G401.6 (cell line): Measurements from ENCODE around the gene SENP6.
"Not testable (repeated sequence)": the region's sequence is repeated elsewhere in the genome, so short reads cannot be mapped to it uniquely, and the experiment has no call there.

Experiments used
- FAIRE-seq: peaks from 2 replicates; lab custom pipeline; 2012; peaks lifted over from hg19 to GRCh38; lab: Jason Lieb, UNC

SENP6 gene

DNA sequence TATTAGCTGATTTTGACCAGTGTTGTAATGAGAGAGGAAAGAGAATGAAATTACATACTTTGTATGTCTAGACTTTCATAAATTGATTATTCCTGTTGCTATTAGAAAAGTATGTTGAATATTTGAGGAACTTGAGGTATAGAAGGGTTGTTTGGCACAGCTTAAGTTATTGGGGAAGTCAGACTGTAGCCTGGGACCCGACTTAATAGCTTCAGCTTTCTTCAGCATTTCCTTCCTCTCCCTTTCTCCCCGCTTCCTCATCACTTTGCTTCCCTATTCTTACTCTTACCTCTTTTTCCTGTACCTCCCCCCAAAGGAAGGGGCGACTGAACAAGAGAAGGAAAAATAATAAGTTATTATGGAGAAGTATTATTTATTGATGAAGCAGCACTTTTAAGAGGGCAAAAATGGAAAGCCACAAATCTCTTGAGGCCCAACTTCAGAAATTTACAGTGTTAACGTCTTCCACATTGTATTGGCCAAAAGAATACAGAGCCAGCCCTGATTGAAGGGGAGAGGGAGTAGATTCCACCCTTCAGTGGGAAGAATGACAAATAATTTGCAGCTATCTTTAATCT lies 7.4 kb downstream of the SENP6 start:
- no peak for FAIRE-seq

DNA sequence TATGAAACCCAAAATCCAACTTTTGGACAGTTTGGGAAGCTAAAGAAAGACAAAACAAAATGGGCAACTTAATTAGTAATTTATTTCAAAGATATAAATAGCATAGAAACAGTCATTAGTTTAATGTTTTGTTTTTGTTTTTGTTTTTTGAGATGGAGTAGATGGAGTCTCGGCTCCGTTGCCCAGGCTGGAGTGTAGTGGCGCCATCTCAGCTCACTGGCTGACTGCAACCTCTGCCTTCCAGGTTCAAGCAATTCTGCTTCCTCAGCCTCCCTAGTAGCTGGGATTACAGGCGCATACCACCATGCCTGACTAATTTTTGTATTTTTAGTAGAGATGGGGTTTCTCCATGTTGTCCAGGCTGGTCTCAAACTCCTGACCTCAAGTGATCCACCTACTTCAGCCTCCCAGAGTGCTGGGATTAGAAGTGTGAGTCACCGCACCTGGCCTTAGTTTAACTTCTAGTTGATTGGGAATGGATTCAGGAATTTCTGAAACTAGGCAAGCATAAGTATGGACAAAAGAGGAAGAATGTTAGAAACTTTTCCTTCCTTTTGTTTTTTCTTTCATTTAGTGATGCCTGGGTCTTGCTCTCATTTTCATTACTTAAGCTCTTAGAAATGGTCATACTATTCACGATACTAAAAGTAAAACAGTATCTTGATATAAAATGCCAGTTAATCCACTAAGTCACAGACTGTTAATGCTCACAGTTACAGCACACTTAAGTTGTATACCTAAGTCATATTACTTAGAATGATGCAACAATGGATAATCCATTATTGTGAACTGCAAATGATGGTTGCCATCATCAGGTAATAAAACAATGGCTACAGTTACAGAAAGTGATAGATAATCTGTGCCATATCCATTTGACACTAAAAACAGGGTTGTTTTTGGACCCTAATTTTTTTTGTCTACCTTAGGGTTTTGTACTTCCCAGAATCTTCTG lies 8.2 kb downstream of the SENP6 start:
- no peak for FAIRE-seq

DNA sequence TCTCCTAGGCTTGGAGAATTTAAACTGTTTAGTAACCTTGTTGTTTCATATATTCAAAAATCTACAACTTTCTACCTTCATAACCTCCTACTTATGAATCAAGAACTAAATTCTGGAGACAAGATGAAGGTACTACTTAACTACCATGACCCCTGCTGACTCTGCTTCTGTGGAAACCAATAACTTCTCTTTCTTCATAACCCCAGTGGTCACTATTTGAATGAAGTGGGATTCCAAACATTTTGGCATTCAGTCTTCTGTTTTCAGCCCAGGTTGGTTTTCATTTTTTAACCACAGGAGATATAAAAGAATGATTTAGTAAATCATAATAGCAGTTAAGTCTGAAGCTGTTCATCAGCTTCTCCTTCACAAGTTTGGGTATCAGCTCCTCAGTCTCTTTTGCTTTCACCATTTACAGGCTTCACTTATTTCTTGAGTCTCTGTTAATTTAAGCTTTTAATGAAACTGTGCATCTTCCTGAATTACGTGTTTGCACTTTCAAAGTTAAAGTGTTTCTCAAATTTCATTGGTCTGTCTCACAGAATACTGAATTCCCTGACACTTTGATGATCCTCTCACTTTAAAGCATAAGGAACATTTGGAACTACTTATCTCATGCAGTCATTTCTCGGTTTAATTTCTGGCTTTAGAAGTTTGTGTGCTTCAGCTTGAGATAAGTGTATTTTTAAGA lies 9.5 kb downstream of the SENP6 start:
- FAIRE-seq, result no peak

DNA sequence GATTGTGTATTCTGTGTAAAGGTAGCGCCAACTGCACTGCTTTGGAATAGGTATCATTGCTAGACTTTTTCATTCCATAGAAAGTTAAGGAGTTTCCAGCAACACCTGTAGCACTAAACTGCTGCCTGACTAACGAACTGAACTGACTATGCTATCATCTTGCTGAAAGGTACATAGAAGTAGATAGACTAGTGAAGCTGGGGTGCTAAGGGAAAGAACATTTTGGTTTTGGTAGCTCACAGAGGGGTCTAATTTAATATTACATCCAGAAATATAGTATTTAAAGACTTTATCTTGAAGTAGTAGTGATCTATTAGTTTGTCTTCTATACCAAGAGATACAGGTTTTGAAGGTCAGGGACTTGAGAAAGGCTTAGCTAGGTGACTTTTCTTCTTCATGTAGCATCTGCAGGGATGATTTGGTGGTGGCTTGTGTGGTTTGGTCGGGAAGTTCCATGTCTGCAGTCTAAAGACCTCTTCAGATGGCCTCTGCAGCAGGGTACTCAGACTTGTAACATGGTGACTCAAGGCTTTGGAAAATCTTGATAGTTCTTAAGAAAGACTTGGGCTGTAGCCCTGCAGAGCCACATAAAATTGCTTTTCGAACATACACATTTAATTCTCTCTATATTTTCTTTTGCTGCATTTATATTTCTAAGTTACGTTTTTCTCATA lies 10.2 kb downstream of the SENP6 start:
- FAIRE-seq, result no peak

DNA sequence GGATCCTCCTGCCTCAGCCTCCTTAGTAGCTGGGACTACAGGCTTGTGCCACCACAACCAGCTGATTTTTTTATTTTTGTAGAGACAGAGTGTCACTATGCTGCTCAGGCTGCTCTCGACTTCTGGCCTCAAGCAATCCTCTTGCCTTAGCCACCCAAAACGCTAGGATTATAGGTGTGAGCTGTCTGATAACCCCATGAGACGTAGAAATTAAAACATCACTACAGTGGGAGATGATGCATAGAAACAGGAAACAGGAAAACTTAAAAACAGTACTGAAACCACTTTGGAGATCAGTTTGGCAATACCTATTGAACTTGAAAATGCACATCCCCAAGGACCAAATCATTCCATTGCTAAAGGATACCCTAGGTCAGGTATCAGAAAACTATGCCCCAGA lies 10.8 kb downstream of the SENP6 start:
- FAIRE-seq, result no peak

DNA sequence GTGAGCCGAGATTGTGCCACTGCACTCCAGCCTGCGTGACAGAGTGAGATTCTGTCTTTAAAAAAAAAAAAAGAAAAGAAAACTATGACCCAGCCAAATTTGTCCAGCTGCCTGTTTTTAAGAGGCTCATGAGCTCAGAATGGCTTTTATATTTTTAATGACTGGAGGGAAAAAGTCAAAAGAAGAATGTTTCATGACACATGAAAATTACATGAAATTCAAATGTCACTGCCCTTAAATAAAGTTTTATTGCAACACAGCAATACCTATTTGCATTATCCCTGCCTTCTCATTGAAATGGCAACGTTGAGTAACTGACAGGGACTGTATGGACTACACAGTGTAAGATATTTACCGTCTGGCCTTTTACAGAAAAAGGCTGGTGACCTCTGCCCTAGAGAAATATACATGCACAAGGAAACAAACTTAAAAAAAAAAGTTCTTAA lies 11.4 kb downstream of the SENP6 start:
- FAIRE-seq, result no peak

DNA sequence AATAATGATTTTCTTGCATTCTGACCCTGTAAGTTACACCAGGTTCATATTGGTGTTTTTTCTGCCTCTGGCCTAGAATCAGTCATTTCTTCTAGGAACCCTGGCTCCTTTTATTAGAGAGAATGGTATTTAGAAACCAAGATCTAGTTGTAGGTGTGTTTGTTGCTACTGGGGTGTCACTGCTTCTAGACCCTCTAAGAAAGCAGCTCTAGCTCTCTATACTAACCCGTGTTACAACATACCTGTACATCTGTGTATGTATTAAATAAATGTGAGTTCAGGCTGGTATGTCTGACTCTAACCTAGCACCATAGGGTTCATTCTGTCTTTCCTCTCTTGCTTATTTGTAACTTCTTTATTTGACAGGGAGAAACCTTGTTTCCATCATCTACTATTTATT lies 16.8 kb downstream of the SENP6 start:
- no peak for FAIRE-seq

DNA sequence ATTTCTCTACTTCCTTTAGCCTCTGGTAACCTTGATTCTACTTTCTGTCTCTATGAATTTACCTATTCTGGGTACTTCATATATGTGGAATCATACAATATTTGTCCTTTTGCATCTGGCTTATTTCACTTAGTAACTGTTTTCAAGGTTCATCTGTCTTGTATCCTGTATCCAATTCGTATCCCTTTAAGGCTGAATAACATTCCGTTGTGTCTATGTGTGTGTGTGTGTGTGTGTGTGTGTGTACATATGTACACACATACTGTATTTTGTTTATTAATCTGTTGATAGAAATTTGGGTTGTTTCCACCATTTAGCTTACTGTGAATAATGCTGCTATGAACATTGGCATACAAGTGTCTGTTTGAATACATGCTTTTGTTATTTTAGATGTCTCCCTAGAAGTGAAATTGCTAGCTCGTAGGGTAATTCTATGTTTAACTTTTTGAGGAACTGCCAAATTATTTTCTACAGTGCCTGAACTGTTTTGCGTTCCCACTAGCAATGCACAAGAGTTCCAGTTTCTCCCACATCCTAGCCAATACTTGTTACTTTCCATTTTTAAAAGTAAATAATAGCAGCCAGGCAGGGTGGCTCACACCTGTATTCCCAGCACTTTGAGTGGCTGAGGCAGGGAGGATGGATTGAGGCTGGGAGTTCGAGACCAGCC lies 17.7 kb downstream of the SENP6 start:
- FAIRE-seq, result no peak

DNA sequence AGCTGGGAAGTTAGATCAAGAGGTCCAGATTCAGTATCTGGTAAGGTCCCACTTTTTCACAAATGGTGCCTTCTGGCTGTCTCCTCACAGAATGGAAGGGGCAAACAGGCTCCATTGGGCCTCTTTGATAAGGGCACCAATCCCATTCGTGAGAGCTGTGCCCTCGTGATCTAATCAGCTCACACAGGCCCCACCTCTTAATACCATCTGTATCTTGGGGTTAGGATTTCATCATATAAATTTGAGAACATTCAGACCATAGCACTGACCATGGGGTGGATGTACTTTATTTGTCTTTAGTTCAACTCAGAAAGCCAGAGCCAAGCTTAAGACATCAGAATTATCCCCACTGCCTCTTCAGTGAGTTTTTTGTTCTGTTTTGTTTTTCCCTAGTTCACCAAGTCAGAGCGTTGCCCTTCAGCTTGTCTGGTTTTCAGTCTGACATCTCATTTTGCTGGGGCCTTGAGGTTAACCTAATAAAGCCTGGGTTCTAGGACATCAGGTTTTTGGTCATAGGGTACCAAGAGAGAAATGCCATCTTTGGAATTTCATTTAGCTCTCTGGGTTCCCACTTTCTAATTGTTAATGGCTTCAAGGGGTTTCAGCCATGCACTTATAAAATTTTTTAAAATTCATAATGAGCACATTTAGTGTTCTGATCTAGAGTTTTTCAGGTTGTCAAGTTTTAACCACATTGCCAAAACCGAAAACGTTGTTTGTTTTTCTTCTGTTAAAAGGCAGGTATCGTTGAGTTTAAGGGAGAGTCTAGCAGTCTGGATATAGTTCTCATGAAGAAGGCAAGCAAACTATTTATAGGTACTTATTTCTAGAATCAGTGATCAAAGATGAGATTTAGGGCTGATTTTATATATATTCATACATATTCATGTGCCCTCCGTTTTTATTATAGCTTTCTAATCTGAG lies 19.0 kb downstream of the SENP6 start:
- no peak for FAIRE-seq

DNA sequence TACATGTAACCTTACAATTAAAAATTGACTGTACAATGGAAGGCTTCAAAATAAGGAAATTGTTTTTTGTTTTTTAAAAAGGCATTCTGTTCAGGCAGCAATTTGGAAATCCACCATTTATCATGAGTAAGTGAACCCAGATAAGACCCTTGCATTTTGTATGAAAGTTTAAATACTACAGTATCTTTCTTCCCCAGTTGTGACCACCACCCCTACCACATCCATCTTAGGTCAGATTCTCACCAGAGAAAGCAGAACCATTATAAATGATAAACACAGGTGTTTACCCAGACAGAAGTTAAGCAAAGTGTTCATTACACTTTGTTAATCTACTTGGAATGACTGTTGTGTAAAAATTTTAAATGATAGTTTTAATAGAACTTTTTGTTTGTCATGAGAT lies 20.2 kb downstream of the SENP6 start:
- no peak for FAIRE-seq

DNA sequence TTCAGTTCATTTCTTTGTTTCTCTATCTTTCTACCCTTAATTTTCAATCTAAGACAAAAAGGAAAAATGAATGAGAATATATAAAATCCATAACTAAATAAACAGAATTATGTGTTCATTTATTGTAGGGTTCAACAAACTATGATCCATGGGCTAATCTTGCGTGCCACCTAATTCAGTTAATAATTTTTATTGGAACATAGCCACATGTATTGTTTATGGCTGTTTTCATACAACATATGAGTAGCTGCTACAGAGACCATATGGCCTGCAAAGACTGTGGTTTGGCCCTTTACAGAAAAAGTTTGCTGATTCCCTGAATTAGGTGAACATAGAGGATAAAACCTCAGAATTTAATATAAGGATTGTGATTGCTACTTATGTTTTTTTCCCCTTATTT lies 21.8 kb downstream of the SENP6 start:
- peak; percentile 8 for FAIRE-seq

DNA sequence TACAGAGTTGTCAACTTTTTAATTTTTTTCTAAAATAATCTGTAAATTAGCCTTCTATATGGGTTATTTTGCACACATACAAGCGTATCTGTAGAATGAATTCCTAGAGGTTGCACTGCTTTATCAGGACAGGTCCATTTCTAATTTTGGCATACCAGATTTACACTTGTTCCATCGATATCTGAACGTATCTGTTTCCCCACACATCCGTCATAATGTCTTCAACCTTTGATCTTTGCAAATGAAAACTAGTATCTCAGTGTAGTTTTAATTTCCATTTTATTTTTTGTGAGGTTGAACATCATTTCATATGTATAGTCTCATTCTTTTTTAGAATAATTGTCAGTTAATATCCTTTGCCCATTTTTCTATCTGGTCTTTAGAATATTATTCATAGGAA lies 22.7 kb downstream of the SENP6 start:
- FAIRE-seq, result no peak

DNA sequence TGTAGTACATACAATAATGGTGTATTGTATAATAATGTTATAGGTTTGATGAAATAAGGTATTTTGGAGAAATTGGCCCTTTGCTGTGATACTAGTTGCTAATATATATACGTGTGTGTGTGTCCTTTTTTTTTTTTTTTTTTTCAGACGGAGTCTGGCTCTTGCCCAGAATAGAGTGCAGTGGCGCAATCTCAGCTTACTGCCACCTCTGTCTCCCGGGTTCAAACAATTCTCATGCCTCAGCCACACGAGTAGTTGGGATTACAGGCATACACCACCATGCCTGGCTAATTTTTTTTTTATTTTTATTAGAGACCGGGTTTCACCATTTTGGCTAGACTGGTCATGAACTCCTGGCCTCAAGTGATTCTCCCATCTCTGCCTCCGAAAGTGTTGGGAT lies 23.3 kb downstream of the SENP6 start:
- FAIRE-seq, result no peak

DNA sequence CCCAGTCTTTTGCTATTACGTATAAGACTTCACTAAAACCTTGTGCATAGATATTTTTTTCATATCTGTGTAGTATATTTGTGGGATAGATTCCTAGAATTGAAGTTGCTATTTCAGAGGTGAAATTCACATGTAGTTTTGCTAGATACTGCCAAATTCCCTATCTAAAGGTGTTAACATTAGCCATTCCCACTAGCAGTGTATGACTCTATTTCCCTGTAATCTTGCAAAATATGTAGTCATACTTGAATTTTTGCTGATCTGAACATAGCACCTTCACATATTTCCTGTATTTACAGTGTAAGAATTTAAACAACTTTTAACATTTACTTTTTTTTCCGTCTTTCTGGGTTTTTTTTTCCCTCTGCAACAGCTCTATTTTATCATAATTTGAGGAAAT lies 24.9 kb downstream of the SENP6 start:
- FAIRE-seq, result no peak

DNA sequence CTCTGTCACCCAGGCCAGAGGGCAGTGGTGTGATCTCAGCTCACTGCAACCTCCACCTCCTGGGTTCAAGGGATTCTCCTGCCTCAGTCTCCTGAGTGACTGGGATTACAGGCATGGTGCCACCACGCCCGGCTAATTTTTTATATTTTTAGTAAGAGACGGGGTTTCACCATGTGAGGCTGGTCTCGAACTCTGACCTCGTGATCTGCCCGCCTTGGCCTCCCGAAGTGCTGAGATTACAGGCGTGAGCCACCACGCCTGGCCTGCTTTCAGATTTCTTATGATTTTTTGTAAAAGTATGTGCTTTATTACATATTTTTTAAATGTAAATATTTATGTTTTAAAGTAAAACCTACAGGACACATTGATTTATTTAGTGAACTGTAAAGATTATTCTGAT lies 26.0 kb downstream of the SENP6 start:
- FAIRE-seq, result not testable (repeated sequence)

DNA sequence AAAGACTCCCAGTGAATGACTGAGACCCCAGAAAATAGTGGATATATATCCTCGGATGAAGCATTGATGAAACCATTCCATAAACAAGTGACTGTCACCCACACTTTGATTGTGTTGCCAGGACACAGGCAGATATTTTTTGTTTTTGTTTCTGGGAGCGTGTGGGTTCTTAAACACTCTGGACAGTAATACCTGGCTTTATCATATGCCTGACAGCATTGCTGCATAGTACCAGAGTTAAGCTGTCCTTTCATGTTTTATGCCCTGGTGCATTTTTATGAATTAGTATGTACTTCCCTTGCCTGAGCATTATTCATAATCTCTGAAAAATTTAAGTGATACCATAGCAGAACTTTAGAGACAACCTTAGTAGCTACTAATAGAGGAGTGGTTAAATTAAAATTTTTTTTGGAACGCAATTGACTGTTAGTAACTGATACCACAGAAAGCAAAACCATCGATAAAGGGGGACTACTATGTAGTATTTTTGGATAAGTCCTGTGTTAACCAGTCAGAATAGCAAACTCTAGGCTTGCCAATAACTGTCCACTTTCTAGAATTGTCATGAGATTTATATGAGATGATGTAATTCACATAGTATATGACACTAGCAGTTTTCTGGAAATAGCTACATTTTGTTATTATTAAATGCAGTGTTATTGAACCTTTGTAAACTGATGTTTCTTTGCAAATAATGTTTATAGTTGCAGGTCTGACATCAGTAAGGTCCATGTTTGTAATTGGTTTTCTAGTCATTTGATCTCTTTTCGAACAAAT lies 30.4 kb downstream of the SENP6 start:
- FAIRE-seq, result no peak

DNA sequence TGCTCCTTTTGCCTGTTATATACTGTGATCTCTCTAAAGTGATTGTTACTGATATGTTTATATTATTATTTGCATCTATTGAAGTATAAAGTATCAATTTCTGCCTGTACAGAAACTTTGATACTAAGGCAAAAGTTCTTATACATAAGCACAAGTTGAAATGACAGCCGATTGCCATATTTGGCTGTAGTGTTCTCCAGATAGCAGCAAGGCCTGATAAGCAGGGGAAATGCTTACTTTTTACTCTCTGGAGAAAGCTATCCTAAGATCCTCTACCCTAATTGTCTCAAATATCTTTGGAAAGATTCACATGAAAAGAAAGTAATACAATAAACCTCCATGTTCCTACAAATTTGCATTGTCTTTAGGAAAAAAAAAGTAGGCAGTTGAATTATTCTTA lies 31.4 kb downstream of the SENP6 start:
- no peak for FAIRE-seq

DNA sequence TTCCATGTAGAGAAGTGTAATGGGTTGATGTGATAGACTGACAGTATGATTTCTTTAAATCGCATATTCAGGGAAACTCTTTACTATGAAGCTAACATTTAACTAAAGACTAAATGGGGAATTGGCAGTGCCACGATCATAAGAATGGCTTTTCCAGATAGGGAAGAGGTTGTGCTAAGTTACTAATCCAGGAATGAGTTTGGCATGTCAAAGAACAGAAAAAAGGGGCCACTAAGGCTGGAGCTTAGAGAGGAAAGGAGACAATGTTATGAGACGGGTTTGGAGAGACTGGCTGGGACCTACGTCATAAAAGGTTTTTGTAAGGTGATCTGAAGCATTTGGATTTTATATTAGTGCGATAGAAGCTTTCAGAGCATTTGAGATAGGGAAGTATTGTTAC lies 40.6 kb downstream of the SENP6 start:
- no peak for FAIRE-seq

DNA sequence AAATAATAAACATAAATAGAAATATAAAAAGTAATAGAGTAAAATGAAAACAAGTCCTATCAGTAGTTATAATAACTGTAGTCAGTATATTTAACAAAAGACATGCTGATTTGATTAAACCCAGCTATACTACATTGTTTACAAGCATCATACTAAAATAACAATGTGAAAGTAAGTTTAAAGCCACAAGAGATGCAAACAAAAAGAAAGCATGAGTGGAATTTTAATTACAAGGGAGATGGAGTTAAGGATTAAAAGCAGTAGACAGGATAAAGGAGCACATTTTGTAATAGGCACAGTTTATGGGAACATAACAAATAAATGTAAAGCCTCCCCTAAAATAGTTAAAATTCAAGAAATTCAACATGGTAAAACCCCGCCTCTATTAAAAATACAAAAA lies 41.5 kb downstream of the SENP6 start:
- FAIRE-seq, result peak; percentile 55

DNA sequence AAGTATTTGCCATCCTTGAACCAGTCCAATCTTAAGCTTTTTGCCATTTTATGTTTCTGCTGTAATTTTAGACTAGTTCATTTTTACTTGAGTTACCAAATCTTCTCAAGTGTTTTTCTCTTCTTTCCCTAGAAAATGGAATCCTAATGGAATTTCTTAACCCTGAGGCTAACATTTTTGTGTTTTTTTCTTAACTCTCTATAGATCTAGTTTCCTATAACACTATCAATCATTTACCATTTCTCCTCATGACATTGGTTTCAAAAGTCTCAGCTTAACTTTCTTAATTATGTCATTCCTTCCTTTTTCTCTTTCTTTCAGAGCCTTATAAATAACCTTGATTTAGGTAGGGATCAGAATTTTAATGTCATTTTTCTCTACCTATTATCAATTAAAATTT lies 54.8 kb downstream of the SENP6 start:
- FAIRE-seq, result peak; percentile 33
